DMS79 (cell line): Measurements from ENCODE around the gene SRGAP1.
"Not testable (repeated sequence)": the region's sequence is repeated elsewhere in the genome, so short reads cannot be mapped to it uniquely, and the experiment has no call there.

Source experiments
- DNase-seq: peaks from one replicate; lab custom pipeline; 2025; lab: John Stamatoyannopoulos, UW

Gene SRGAP1

DNA sequence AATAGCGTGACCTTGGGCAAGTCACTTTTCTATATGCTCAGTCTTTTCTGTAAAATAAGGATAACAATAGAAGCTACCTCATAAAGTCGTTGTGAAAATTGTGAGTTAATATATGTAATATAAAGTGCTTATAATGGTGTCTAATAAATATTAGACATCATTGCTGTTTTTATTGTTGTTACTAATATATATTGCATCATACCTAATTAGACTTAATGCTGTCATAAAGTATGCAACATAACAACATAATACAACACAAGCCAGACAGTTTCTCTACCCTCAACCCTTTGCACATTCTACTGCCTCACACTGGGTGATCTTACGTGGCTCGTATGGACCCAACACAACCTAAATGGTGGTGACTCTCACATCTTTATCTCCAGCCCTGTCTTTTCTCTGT lies 240.7 kb downstream of the SRGAP1 start:
- no peak for DNase-seq

DNA sequence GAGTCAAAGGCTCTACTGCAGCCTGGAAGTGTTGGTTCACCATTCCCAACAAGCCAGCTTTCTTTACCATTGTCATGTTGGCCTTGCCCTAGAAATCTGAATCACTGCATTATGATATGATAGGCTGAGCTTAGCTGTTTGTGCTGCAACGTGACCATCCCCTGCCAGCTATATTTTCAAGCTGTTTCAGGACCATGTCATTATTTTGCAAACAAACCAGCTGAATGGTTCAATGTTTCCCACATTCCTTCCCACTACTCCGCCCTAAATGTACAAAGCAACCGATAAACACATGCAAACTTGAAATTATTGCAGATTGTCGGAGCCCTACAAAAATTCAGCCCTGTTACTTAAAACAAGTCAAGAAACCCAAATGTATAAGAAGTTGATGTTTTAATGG lies 241.5 kb downstream of the SRGAP1 start:
- no peak for DNase-seq

DNA sequence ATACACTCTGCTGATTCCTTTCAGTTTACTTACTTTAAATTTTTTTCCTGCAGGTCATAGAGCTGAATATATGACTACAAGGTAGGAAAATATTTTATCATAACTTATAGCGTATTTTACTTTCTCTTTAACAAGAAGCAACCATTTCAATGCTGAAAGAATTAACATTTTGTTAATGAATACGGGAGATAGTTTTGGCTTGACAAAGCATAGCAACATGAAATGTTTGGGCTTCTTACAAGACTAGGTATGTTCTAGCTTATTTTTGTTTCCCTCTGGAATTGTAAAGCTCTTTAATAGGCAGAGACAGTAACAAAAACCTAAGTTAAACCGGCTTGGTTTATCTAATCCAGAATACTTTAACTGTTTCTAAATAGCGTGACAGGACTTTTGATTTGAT lies 242.4 kb downstream of the SRGAP1 start:
- no peak for DNase-seq

DNA sequence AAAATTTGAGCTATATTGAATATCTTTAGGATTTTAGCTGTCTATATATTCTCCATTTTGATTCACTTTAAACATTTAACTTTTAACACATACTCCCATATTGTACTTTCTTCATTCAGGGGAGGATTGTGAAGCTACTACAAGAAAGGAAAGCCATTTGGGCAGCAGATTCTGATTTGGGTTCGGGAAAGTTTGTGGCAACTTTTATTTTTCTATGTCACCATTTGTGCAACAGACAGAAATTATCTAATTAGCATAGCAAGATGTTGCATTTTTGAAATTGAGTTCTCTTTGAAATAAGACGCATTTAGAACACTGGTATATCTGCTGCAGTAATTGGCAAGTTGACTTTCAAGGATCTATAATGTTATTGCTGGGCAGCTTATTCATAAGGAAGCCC lies 243.3 kb downstream of the SRGAP1 start:
- DNase-seq = no peak

DNA sequence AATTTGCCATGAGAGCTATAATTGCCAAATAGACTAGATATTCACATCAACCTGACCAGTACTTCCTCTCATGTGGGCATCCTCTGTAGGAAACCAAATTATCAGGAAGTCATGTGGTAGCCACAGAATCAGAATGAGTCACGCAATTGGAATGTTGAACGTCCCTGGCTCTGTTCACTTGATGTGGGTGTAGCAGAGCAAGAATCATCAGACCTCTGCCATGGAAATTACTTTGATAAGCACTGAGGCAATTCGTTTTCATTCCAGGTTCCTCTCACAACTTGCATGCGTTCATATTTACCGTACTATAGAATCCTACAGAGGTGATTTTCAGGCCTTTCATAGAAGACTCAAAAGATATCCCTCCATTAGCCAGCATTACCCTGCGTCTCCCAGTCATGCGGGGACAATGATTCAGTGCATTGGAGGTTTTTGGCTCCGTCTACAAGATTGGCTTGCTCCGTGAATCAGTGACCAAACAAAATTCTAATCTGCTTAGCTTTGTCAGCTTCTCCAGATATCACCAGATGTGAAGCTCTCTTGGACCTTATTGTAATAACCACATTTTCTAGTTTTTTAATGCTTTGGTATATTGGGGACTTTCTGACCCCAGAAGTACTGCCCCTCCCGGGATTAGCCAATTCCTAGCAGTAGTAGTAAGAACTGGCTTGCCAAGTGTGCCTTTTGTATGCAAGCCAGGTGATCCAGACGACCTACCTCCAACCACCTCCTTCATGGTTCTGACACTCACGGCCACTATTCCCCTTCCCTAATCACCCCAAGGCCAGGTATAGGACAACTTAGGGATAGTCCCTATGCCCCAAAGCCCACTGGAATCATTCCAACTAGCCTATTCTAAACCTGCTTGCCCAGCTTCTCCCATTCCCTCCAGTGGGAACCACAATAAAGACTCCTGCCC lies 244.2 kb downstream of the SRGAP1 start:
- no peak for DNase-seq

DNA sequence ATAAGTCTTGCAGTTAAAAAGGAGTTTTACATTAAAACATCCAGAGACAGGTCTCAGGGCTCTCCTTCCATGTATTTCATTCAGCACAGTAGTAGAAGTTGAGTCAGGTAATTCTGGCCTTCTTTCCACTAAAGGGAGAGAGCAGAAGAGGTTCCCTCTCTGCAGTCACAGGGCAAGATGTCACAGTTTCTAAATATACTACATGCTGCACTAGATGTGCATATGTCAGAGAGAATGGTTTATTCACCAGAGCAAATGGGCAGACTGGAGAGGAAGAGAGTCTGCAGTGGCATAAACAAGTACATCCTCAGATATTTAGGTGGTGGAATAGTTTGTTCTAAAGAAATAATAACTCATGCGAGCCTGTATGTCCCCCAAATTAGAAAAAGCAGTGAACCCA lies 245.5 kb downstream of the SRGAP1 start:
- DNase-seq = no peak

DNA sequence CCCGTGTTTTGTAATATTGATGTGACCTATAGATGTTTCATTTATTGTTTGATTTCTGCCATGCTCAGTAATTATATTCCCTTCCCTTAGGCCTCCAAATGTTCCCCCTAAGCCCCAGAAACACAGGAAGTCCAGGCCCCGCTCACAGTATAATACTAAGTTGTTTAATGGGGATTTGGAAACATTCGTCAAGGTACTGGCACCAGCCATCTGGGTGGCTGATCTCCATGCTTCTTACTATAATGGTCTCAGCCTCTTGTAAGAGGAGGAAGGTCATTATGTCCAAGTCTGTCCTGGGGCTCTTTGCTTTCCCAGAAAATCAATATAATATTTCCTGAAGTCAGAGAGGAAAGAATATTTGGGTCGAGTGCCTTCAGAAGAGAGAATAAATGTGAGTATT lies 246.7 kb downstream of the SRGAP1 start:
- no peak for DNase-seq

DNA sequence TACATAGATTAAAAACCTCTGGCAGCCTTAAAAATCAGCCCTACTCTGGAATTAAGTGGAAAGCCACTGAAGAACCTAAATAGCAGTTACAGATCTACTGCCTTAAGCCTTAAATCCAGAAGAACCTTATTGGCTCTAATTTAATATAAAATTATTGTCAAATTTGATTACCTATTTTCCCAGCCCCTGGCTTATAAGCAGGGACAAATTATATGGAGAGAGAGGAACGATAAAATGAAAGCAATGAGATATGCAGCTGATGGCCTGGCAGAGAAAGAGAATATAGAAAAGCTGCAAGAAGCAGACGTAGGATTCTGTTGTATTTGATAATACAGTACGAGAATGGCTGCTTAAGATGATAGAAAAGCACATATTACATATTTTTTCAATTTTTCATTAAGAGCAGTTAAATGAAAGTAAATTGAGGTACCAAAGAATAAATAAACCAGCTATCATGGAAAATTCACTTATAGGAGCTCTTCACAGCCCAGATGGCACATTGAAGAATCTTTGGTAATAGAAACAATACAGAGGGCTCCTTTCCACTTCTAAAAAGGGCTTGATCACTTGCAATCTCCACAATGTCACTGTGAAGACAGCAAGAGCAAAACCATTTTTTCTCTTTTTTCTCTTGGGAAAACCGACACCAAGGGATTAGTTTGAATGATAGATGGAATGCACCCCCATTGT lies 248.2 kb downstream of the SRGAP1 start:
- DNase-seq = no peak

DNA sequence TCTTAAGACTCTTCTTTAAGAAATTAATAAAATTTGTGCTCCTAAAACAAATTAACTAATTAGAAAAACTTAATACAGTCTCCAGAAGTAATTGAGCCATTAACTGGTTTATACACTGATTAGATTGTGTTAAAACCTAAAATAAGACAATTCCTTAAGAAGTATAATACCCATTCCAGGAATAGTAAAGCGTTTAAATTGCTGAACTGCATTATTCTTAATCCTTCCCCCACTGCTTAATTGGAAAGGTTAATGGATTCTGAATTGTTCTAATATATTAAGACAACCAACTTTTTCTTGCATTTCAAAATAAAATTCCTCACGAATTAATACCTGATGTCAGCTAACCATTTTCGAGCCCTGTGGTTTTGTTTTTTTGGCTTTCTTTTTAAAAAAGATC lies 249.2 kb downstream of the SRGAP1 start:
- no peak for DNase-seq

DNA sequence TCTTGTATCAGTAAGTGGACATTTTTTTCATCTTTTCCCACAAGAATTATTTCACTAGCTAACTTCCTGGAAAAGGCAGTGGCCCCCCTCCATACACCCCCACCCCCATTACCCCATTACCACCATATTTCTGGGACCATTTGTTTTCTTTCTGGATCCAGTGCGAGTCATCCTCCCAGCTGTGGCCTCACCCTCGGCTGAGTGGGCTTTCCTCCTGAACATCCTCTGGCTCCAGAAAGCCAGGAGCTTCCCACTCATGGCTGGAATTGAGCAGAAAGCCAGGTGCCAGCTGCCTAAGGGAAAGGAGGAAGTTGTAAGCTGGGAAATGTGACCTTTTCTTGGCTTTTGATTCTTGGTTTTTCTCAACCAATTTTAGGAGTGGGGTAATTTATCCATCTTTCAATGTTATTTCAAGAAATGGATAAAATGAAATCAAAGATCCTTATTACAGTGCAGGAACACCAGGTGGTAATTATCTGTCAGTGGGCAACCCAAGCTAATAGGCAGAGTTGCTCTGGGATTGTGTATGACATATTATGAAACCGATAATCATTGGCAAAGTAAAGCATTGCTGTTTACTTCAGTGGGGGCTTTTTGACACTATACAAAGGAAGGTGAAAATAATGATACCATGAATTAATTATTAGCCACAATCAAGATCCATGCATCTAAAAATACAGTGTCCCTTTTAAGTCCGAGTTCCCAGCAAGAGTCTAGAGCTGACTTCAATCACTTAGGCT lies 253.0 kb downstream of the SRGAP1 start:
- no peak for DNase-seq

DNA sequence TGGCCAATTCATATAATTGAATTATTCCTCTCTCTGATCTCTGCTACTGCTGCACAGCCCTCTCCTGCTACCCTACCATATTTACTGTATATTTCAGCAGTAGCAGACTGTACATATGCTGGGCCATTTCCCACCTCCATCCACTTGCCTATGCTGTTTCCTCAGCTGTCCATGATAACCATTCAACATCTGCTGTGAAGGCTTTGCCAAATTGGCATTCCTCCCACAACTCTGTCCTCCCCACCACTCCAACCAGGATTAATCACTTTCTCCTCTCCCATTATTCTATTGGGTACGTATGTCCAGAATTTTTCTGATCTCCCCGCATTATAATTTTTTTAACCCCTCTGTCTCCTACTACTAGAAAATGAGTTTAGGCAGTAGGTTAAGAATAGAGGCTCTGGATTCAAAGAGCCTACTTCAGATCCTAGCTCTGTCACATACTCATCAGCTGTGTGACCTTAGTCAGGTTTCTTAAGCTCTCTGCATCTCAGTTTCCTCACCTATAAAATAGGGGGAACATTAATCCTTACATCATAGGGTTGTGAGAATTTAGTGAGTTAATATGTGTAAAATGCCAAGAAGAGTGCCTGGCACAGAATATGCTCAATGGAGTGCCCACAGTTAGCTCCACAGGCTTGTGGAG lies 254.3 kb downstream of the SRGAP1 start:
- no peak for DNase-seq

DNA sequence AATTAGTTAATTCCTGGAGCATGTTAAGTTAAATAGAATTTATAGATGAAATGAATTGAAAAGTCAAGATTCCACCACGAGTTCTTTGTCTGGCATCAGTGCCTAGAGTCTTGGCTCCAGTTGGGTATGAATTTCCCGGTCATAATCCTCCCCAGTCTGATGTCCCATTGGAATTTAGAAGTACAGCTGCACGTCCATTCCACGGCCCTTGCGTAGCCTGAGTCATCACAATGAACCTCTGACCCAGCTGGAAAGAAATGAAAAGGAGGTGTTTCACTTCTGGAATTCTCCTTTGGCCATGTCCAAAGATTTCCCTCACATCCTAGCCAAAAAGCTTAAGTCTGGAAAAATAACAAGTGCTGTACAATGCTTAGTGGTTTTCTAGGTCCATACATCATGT lies 254.9 kb downstream of the SRGAP1 start:
- no peak for DNase-seq

DNA sequence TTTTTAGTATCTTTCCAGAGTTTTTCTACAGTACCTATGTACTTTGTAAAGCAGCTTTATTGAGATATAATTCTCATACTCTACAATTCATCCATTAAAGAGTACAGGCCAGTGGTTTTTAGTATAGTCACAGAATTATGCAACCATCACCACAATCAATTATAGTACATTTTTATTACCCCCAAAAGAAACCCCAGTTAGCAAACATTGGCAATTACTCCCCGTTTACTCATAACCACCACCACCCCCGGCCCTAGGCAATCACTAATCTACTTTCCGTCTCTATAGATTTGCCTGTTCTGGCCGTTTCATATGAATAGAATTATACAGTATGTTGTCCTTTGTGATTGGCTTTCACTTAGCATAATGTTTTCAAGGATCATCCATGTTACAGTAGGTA lies 257.8 kb downstream of the SRGAP1 start:
- no peak for DNase-seq

DNA sequence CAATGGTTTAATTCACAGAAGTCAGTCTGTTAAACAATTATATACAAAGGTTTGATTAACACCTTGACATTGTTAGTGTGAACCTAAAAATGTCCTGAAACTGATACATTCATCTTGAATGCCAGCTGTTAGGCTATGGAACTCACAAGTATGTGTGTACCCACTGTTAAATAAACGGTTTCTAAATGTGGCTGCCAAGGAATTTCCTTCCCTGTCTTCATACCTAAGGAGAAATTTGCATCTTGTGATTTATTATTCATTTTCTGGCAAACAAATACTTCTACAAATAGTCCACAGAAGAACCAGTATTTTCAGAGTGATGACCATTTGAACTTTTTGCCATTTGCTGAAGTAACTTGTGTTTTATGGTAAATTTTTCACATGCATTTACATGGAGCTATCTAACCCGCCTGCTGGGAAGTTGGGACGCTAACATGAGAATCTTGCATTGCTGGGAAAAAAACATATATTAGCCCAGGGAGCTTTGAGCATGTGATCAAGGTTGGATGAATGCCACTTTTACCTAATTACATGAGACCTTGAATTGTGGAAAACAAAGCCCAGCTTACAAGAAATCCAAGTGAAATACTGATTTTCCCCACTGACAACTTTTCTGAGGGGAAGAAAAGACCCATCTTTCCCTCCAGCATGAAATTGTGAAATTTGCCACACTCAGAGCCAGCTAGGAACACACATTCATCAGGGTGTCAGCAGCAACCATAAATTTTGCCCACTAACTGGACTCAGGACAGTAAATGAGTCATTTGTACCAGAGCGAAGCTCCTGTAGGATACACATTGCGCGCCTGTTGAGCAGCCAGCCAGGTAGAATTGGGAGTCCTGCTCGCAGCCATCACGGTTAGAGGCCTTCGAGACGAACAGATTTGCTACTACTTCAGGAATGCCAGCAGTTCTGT lies 259.6 kb downstream of the SRGAP1 start:
- DNase-seq = no peak

DNA sequence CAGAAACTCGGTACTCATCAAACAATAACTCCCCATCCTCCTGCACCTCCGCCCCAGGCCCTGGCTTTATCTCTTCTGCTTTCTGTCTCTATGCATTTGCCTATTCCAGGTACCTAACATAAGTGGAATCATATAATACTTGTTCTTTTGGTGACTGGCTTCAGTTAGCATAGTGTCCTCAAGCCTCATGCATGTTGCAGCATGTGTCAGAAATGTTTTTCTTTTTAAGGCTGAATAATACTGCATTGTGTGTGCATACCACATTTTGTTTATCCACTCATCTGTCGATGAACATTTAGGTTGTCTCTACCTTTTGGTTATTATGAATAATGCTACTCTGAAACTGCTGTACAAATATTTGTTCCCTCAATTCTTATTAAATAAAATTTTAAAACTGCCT lies 260.5 kb downstream of the SRGAP1 start:
- no peak for DNase-seq

DNA sequence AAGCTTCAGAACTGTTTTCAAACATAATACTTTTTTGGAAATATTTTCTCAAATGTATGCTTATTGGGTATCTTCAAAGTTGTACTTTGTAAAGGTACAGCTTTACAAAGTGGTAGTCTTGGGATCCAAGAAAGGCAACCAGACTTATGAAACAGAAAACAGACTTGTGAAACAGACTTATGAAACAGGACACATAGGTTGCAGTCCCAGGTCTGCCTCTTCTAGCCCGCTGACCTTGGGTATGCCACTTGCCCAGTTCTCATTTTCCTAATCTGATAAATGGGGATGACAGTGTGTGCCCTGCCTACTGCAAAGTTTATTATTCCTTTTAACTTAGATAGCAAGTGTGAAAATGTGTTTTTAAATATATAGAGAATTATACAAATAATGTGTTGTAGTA lies 263.3 kb downstream of the SRGAP1 start:
- no peak for DNase-seq

DNA sequence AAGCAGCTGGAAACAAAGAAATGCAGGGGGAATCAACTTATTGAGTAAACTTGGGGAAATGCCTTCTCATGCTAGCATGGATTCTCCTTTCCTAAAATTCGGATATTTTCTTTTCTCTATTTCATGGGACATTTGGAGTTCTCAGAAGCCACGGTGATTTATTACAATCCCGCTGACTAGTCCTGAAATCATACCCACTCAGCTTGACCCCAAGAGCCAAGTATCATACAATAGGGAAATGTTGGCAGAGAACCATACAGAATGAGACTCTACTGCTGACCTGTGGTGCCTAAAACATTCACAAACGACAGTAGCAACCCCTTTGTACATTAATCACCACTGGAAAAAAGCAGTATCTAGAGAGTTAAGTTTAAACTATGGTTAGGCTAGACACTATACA lies 265.2 kb downstream of the SRGAP1 start:
- DNase-seq = no peak

DNA sequence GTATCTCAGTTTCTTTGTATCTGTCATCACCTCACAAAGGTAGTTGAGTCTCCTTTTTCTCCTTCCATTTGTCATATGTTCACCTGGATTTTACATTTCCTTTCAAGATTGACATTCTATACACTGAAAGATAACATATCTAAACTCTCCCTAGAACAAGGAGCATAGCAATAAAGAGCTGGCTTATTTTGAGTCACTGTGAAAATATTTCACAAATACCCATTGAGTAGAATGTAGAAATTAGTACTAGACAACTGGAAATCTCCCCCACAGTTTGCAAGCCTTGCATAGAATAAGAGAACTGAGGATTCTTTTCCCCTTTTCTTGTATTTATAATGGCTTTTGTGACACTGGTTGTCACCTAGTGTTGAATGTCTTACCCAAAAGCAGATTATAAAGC lies 266.4 kb downstream of the SRGAP1 start:
- DNase-seq = no peak

DNA sequence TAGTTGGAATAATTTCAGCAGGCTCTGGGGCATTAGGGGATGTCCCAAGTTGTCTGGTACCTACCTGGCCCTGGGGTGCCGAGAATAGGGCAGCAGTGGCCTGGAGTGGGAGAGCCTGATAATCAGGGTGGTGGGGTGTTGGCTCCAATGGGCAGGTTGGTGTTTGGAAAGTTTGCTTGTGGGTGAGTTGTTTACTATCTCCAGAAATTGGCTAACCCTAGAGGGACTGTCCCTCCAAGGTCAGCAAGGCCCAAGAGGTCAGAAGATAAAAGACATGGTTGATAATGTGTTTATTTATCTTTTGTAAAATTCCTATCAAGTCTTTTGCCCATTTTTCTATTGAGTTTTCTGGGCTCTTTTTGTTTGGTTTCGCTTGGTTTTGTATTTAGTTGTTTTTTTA lies 272.5 kb downstream of the SRGAP1 start:
- DNase-seq = no peak

DNA sequence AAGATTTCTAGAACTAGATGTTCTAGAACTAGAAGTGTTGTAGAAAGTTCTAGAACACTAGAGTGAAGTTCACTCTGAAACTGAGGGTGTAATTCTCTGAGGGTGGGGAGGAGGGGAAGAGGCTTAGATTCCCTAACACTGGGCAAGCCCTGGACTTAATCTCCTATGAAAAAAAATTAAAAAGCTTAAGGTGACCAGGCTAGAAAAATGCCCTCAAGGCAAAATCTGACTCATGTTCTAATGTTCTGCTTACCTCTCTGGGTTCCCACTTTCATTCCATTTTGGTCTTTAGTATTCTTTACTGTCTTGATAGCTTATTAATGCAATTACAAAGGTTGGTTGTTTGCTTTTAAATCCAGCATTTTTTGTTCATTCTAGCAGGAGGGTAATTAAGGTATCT lies 276.1 kb downstream of the SRGAP1 start:
- DNase-seq = no peak

DNA sequence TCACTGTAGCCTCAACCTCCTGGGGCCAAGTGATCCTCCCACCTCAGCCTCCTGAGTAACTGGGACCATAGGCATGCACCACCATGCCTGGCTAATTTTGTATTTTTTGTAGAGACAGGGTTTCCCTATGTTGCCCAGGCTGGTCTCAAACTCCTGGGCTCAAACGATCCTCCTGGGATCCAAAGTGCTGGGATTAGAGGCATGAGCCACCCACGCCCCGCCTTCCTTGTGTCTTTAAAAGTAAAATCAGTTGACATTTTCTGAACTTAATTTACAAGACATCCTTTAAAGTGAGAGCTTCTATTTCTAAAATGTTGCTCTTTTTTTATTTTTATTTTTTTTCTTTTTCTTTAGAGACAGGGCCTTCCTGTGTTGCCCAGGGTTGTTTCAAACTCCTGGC lies 276.6 kb downstream of the SRGAP1 start:
- not testable (repeated sequence) for DNase-seq
